Kidney (tissue), 14 donors: ENCODE data around the gene ADAMTS15. TPM values are rescaled to one million over a fixed set of nuclear protein-coding genes. Genes with fewer than 3 reads are reported as not detected.

Experiments used
- DNase-seq, 5 donors: peaks; one replicate each; pipeline ENCODE4 v3.0.0-alpha.2; 2013 to 2020
- FAIRE-seq: peaks from 2 replicates; lab custom pipeline; 2012; peaks lifted over from hg19 to GRCh38; lab: Jason Lieb, UNC
- H3K27ac ChIP-seq, 2 donors: one replicate each; pipeline ENCODE4 v1.7.0; 2013; ENCODE audit warnings: low read depth in 2 of 2, low read length in 2 of 2, inconsistent platforms in 1 of 2
- H3K27me3 ChIP-seq: one replicate; pipeline ENCODE4 v1.7.1; 2013; ENCODE audit warnings: low read length, inconsistent platforms; ENCODE audit not compliant: control insufficient read depth, insufficient read depth
- H3K36me3 ChIP-seq, 3 donors: one replicate each; pipeline versions ENCODE4 v1.7.0 to v1.7.1; 2013; ENCODE audit warnings: low read length in 3 of 3, control low read depth in 1 of 3, inconsistent platforms in 1 of 3; ENCODE audit not compliant: insufficient read depth in 3 of 3, control insufficient read depth in 2 of 3
- H3K4me1 ChIP-seq, 3 donors: one replicate each; pipeline versions ENCODE4 v1.7.0 to v1.7.1; 2013; ENCODE audit warnings: low read length in 3 of 3, inconsistent platforms in 1 of 3, low read depth in 1 of 3; ENCODE audit not compliant: control insufficient read depth in 2 of 3, insufficient read depth in 2 of 3
- H3K4me3 ChIP-seq, 3 donors: one replicate each; pipeline versions ENCODE4 v1.7.0 to v1.8.1; 2013; ENCODE audit warnings: low read length in 3 of 3, control low read depth in 1 of 3, inconsistent platforms in 1 of 3
- H3K9ac ChIP-seq, 3 donors: one replicate each; pipeline versions ENCODE4 v1.7.0 to v1.7.1; 2013; ENCODE audit warnings: low read length in 3 of 3, control low read depth in 1 of 3, inconsistent platforms in 1 of 3
- H3K9me3 ChIP-seq, 3 donors: one replicate each; pipeline versions ENCODE4 v1.7.0 to v1.7.1; 2013; ENCODE audit warnings: low read length in 3 of 3, control low read depth in 1 of 3, inconsistent platforms in 1 of 3; ENCODE audit not compliant: control insufficient read depth in 2 of 3, insufficient read depth in 1 of 3
- intact Hi-C: fragments of 100-400 bp; cut with DNase I; formaldehyde crosslinking; loops from one replicate; pipeline ENCODE4 v1.11.1; 2022
- polyA plus RNA-seq: library from polyadenylated mRNA; stranded (reverse); fragments of 350-450 nt; fragmentation: Illumina TruSeq; extraction: RNeasy Lipid Tissue Mini Kit (QIAGEN cat#74804); gene quantifications from one replicate; pipeline ENCODE4 v1.2.3, GENCODE V29; 2014; ENCODE audit warnings: low read depth, low replicate concordance; ENCODE audit not compliant: insufficient read depth
- total RNA-seq: library from RNA; stranded (reverse); fragmentation: NEBNext Ultra II Directional; extraction: Animal tissue kit (Norgen Biotek cat#: 25700); gene quantifications from one replicate; pipeline ENCODE4 v1.2.1, GENCODE V29; 2021
- TF ChIP-seq, protein P1 (sequence below): IDR thresholded peaks from 3 replicates; pipeline ENCODE4 v1.5.1; 2012; ENCODE audit warnings: mild to moderate bottlenecking, moderate library complexity, borderline replicate concordance; ENCODE audit not compliant: insufficient read depth; ENCODE audit errors: extremely low read depth
- donor health status: control.
- donor health status: control.
- donor health status: control.
- donor health status: control.
- donor health status: control.
- donor health status: DM: yes; HTN: yes; CAD: no.
- donor health status: Normal renal cell carcinoma (clear cell type).

Gene ADAMTS15
- total and polyA plus RNA-seq, 2 donors from 2014 or later = 3.6 to 6.2 TPM

GRCh38 chr11:130523609-130524008 is 75.2 kb downstream of the ADAMTS15 start:
- Histone ChIP-seq H3K9me3 (no peaks in the 10 kb centered on the region), H3K4me3 (no peak overlapping the region), H3K27ac (no peak overlapping the region), H3K9ac (no peak overlapping the region), H3K27me3 (no peaks in the 10 kb centered on the region), H3K36me3 (no peaks in the 10 kb centered on the region), H3K4me1 (peaks cover 3 to 5% (median 4%) of the 10 kb centered on the region in 3 donors)
- intact Hi-C loops = no loop called here
- DNase-seq (no peak), FAIRE-seq (no peak)
- TF ChIP-seq, protein P1, sequence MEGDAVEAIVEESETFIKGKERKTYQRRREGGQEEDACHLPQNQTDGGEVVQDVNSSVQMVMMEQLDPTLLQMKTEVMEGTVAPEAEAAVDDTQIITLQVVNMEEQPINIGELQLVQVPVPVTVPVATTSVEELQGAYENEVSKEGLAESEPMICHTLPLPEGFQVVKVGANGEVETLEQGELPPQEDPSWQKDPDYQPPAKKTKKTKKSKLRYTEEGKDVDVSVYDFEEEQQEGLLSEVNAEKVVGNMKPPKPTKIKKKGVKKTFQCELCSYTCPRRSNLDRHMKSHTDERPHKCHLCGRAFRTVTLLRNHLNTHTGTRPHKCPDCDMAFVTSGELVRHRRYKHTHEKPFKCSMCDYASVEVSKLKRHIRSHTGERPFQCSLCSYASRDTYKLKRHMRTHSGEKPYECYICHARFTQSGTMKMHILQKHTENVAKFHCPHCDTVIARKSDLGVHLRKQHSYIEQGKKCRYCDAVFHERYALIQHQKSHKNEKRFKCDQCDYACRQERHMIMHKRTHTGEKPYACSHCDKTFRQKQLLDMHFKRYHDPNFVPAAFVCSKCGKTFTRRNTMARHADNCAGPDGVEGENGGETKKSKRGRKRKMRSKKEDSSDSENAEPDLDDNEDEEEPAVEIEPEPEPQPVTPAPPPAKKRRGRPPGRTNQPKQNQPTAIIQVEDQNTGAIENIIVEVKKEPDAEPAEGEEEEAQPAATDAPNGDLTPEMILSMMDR = no peak

DNA sequence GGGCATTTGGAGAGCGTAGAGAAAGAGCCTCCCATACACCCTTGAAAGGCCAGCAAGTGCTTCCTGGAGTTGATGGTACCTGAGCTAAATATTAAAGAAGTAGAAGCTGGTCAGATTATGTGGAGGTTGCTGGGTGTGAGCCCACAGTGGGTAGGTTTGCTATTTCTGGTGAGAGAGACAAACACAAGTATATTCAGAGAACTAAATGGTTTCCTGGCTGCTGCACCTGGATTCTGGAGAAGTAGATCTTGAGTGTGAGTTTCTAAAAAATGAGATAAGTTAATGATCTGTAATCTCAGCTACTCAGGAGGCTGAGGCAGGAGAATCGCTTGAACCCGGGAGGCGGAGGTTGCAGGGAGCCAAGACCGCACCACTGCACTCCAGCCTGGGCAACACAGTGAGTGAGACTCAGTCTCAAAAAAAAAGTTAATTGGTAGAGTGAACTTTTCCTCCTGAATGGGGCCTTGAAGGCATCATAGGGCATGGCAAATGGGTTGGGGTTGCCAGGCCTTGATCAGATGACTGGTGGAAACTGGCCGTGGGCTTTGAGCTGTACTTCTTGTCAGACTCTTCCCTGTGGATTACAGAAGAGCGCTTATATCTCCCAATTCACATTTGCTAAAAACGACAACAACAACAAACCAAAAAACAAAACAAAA is 75.8 kb downstream of the ADAMTS15 start:
- intact Hi-C loops = no loop called here
- no peak overlapping the region for H3K9ac ChIP-seq
- H3K9me3 ChIP-seq = no peaks in the 10 kb centered on the region
- FAIRE-seq (no peak), DNase-seq (no peak)
- H3K27ac ChIP-seq = no peak overlapping the region
- no peaks in the 10 kb centered on the region for H3K27me3 ChIP-seq
- TF ChIP-seq, protein P1 = no peak
- H3K4me1 ChIP-seq = peaks cover 3 to 5% (median 4%) of the 10 kb centered on the region in 3 donors
- no peak overlapping the region for H3K4me3 ChIP-seq
- no peaks in the 10 kb centered on the region for H3K36me3 ChIP-seq

DNA sequence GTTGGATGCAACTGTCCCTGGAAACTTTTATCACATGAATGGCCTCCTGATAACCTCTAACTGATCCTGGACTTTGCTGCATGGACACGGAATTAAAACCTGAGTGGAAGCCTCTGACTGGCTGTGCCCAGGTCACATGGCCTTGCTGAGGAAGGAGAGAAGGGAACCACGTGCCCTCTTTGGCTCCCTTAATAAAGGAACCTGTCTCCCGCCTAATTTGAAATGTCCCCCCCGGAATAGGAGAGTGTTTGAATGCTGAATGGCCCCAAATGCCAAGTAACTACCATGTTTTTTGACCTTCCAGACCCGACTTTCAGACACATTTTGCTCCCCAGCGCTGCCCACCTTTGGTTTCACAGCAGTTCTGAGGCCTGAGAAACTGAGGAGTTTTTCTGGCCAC is 76.9 kb downstream of the ADAMTS15 start:
- FAIRE-seq (no peak), DNase-seq (no peak)
- intact Hi-C loops = no loop called here
- H3K27me3 ChIP-seq = no peaks in the 10 kb centered on the region
- no peak overlapping the region for H3K4me3 ChIP-seq
- H3K9me3 ChIP-seq = no peaks in the 10 kb centered on the region
- no peak overlapping the region for H3K27ac ChIP-seq
- H3K36me3 ChIP-seq = no peaks in the 10 kb centered on the region
- no peak overlapping the region for H3K9ac ChIP-seq
- peaks cover 3 to 5% (median 4%) of the 10 kb centered on the region in 3 donors for H3K4me1 ChIP-seq
- TF ChIP-seq, protein P1 = no peak

Other genes with a start within 250 kb of the ADAMTS15 start
- gene ZBTB44, start 133.7 kb upstream of the ADAMTS15 start, total RNA-seq = 59.7 TPM
- 13.1 TPM for gene ZBTB44, start 133.7 kb upstream of the ADAMTS15 start, polyA plus RNA-seq
- gene ADAMTS8, start 20.0 kb upstream of the ADAMTS15 start, total RNA-seq = 1.2 TPM
- 1.6 TPM for gene ADAMTS8, start 20.0 kb upstream of the ADAMTS15 start, polyA plus RNA-seq